ENCODE results near the gene TPST2. TPM values are rescaled to one million over a fixed set of nuclear protein-coding genes. Genes with fewer than 3 reads are reported as not detected.

TPST2 gene
- total RNA-seq, 1 donor from 2014 or later: 82.1 TPM

- intact Hi-C loops (cut with micrococcal nuclease): no loop called here
Measured at GRCh38 chr22:26581026-26581425, 8.9 kb downstream of the TPST2 start.

- intact Hi-C loops (cut with micrococcal nuclease): no loop called here
Measured at GRCh38 chr22:26580240-26580962, 9.5 kb downstream of the TPST2 start.

GRCh38 chr22:26579331-26579886 lies 10.5 kb downstream of the TPST2 start:
- intact Hi-C loops (cut with micrococcal nuclease): loop anchor here (1.0 to 2.0 kb wide), 2 partner anchors 11 to 37 kb away; partner anchors contain the start of gene TPST2

- intact Hi-C loops (cut with micrococcal nuclease): no loop called here
Measured at GRCh38 chr22:26577081-26577480, 12.9 kb downstream of the TPST2 start.

GRCh38 chr22:26576026-26576680 lies 13.8 kb downstream of the TPST2 start:
- intact Hi-C loops (cut with micrococcal nuclease): no loop called here

GRCh38 chr22:26574001-26574723 lies 15.8 kb downstream of the TPST2 start:
- intact Hi-C loops (cut with micrococcal nuclease): no loop called here

- intact Hi-C loops (cut with micrococcal nuclease): no loop called here
Measured at GRCh38 chr22:26573026-26573662, 16.8 kb downstream of the TPST2 start.

- intact Hi-C loops (cut with micrococcal nuclease): no loop called here
Measured at GRCh38 chr22:26570864-26571525, 18.9 kb downstream of the TPST2 start.

- intact Hi-C loops (cut with micrococcal nuclease): no loop called here
Measured at GRCh38 chr22:26570115-26570514, 19.8 kb downstream of the TPST2 start.

- intact Hi-C loops (cut with micrococcal nuclease): no loop called here
Measured at GRCh38 chr22:26568207-26568706, 21.7 kb downstream of the TPST2 start.

- intact Hi-C loops (cut with micrococcal nuclease): no loop called here
Measured at GRCh38 chr22:26567610-26568009, 22.3 kb downstream of the TPST2 start.

GRCh38 chr22:26566994-26567393 lies 22.9 kb downstream of the TPST2 start:
- intact Hi-C loops (cut with micrococcal nuclease): no loop called here

- intact Hi-C loops (cut with micrococcal nuclease): no loop called here
Measured at GRCh38 chr22:26565889-26566288, 24.0 kb downstream of the TPST2 start.

GRCh38 chr22:26565181-26565580 lies 24.8 kb downstream of the TPST2 start:
- intact Hi-C loops (cut with micrococcal nuclease): no loop called here

GRCh38 chr22:26564672-26565071 lies 25.3 kb downstream of the TPST2 start:
- intact Hi-C loops (cut with micrococcal nuclease): no loop called here

GRCh38 chr22:26564181-26564580 lies 25.8 kb downstream of the TPST2 start:
- intact Hi-C loops (cut with micrococcal nuclease): no loop called here

- intact Hi-C loops (cut with micrococcal nuclease): loop anchor here (1.0 kb wide), 1 partner anchor 102 kb away; no protein-coding TSS in a partner anchor
Measured at GRCh38 chr22:26563022-26563421, 26.9 kb downstream of the TPST2 start.

- intact Hi-C loops (cut with micrococcal nuclease): no loop called here
Measured at GRCh38 chr22:26561756-26562417, 28.0 kb downstream of the TPST2 start.

GRCh38 chr22:26559961-26560575 lies 29.9 kb downstream of the TPST2 start:
- intact Hi-C loops (cut with micrococcal nuclease): no loop called here
